GM12878 (cell line): ENCODE data around the gene CMC1. TPM values are rescaled to one million over a fixed set of nuclear protein-coding genes. Genes with fewer than 3 reads are reported as not detected.

Source experiments
- ATAC-seq: fragments of 200-7000 bp; cut with Tn5 transposase; 3 replicates; pipeline ENCODE4 v1.9.1; 2020; ENCODE audit warnings: mild to moderate bottlenecking, moderate library complexity
- BruUV-seq: library from RNA; stranded (reverse); fragments of 400-500 nt; replicated peaks from 2 replicates; lab custom pipeline; 2021; lab: Mats Ljungman, UMichigan
- CTCF ChIA-PET: fragments of 300-600 bp; sonication (Branson Sonifier 250); formaldehyde crosslinking; extraction: SDS; loops from one replicate; lab custom pipeline; 2021; ENCODE audit warnings: inconsistent platforms; lab: Yijun Ruan, JAX
- POLR2A ChIA-PET: fragments of 350-600 bp; formaldehyde crosslinking; extraction: SDS; loops from one replicate; lab custom pipeline; 2021; ENCODE audit warnings: inconsistent platforms; lab: Charles Lee
- RAD21 ChIA-PET: fragments of 300-600 bp; sonication (Branson Sonifier 250); formaldehyde crosslinking; loops from one replicate; lab custom pipeline; 2023; ENCODE audit warnings: antibody characterized with exemption; ENCODE audit not compliant: unreplicated experiment; lab: Charles Lee
- SMC1A ChIA-PET: fragments of 300-600 bp; sonication (Branson Sonifier 250); formaldehyde crosslinking; loops from one replicate; lab custom pipeline; 2023; ENCODE audit not compliant: unreplicated experiment, uncharacterized antibody; lab: Charles Lee
- DNase-seq: peaks from one replicate; pipeline ENCODE4 v3.0.0-alpha.2; 2011; ENCODE audit warnings: low read depth, low spot score
- FAIRE-seq: peaks from 3 replicates; lab custom pipeline; 2011; peaks lifted over from hg19 to GRCh38; lab: Jason Lieb, UNC
- H2AFZ ChIP-seq: 2 replicates; pipeline ENCODE4 v1.6.0; 2011; ENCODE audit warnings: low read depth, low read length, control low read depth; ENCODE audit not compliant: control insufficient read depth
- H3K27ac ChIP-seq: 2 replicates; pipeline ENCODE4 v1.5.1; 2011; ENCODE audit warnings: control low read depth; ENCODE audit not compliant: control insufficient read depth, insufficient read depth
- H3K27me3 ChIP-seq, 2 experiments: replicated peaks in 1 of 2; 2 replicates each; pipeline versions ENCODE4 v1.6.0 to v1.6.1; 2011; ENCODE audit warnings: low read length in 1 of 2; ENCODE audit not compliant: control insufficient read depth in 2 of 2, insufficient read depth in 2 of 2
- H3K36me3 ChIP-seq, 2 experiments: 2 replicates each; pipeline ENCODE4 v1.5.1; 2011; ENCODE audit warnings: low read length in 1 of 2; ENCODE audit not compliant: control insufficient read depth in 2 of 2, insufficient read depth in 2 of 2
- H3K4me1 ChIP-seq: 2 replicates; pipeline ENCODE4 v1.6.1; 2011; ENCODE audit warnings: mild to moderate bottlenecking, low read length, moderate library complexity, mixed read lengths; ENCODE audit not compliant: control insufficient read depth, insufficient read depth
- H3K4me2 ChIP-seq: 2 replicates; pipeline ENCODE4 v1.6.0; 2011; ENCODE audit warnings: control low read depth; ENCODE audit not compliant: control insufficient read depth, insufficient read depth
- H3K4me3 ChIP-seq: fragments of 200-600 bp; sonication (generic); 2 replicates; pipeline ENCODE4 v1.5.1; 2016
- H3K79me2 ChIP-seq: 2 replicates; pipeline ENCODE4 v1.6.0; 2011; ENCODE audit warnings: low read length; ENCODE audit not compliant: control insufficient read depth, insufficient read depth
- H3K9ac ChIP-seq: 2 replicates; pipeline ENCODE4 v1.8.0; 2011; ENCODE audit warnings: low read length, control low read depth, mixed read lengths; ENCODE audit not compliant: control insufficient read depth, insufficient read depth
- H3K9me3 ChIP-seq: replicated peaks from 3 replicates; pipeline ENCODE4 v1.5.1; 2011; ENCODE audit warnings: mild to moderate bottlenecking, low read length; ENCODE audit not compliant: control insufficient read depth, insufficient read depth
- H4K20me1 ChIP-seq: 2 replicates; pipeline ENCODE4 v1.6.0; 2011; ENCODE audit not compliant: control insufficient read depth, insufficient read depth
- CBX5 ChIP-seq: sonication (generic); IDR thresholded peaks from 2 replicates; pipeline ENCODE4 v1.6.1; 2016; ENCODE audit warnings: low read depth, moderate library complexity, mild to moderate bottlenecking, inconsistent platforms
- IKZF2 ChIP-seq, 2 experiments: fragments of 450-650 bp; IDR thresholded peaks; 2 replicates each; pipeline ENCODE4 v1.6.1; 2017; ENCODE audit warnings: mild to moderate bottlenecking in 2 of 2, moderate library complexity in 2 of 2
- NFYA ChIP-seq: IDR thresholded peaks from 2 replicates; pipeline ENCODE4 v1.6.1; 2011; ENCODE audit warnings: low read depth, mild to moderate bottlenecking, low read length, improper control_type of control experiment, borderline replicate concordance
- NRF1 ChIP-seq: conservative IDR thresholded peaks from 2 replicates; pipeline ENCODE4 v1.6.1; 2011; ENCODE audit warnings: mild to moderate bottlenecking, low read depth, low read length, improper control_type of control experiment
- RAD21 ChIP-seq: IDR thresholded peaks from 2 replicates; pipeline ENCODE4 v1.6.1; 2011; ENCODE audit warnings: mild to moderate bottlenecking, low read depth, low read length, moderate library complexity; ENCODE audit not compliant: insufficient read depth
- RBBP5 ChIP-seq: fragments of 200-600 bp; sonication (generic); conservative IDR thresholded peaks from 2 replicates; pipeline ENCODE4 v1.6.1; 2016
- SMC3 ChIP-seq: IDR thresholded peaks from 2 replicates; pipeline ENCODE4 v1.6.1; 2011; ENCODE audit warnings: low read length, improper control_type of control experiment, borderline replicate concordance
- WRNIP1 ChIP-seq: IDR thresholded peaks from 2 replicates; pipeline ENCODE4 v1.6.1; 2011; ENCODE audit warnings: low read depth, low read length, improper control_type of control experiment, borderline replicate concordance
- ZNF622 ChIP-seq: fragments of 450-650 bp; IDR thresholded peaks from 2 replicates; pipeline ENCODE4 v1.6.1; 2017; ENCODE audit warnings: mild to moderate bottlenecking, inconsistent platforms
- WGBS: methylation state at CpG from one replicate; pipeline ENCODE4 v1.1.6; 2016; ENCODE audit warnings: low lambda C conversion rate; ENCODE audit not compliant: insufficient replicate concordance, insufficient coverage; ENCODE audit errors: missing lambda C conversion rate; 5-methylcytosine and 5-hydroxymethylcytosine counted together
- in situ Hi-C: fragments of 300-500 bp; cut with MboI; formaldehyde crosslinking; loops from 9 replicates; pipeline ENCODE4 v1.14.3; 2018; ENCODE audit warnings: mixed read lengths
- intact Hi-C: fragments of 100-400 bp; cut with micrococcal nuclease; formaldehyde crosslinking; loops from one replicate; pipeline ENCODE4 v1.14.2; 2022; ENCODE audit not compliant: unreplicated experiment
- polyA plus RNA-seq, 11 experiments: library from polyadenylated mRNA; depleted of rRNA in 4 of 11; unstranded in 6 of 11; stranded (reverse) in 5 of 11; fragments of >200 nt; fragmentation: Nextera tagmentation in 4 of 11; fragmentation: Illumina TruSeq in 1 of 11; extraction: Ambion mirVana in 4 of 11; extraction: Trizol in 1 of 11; gene quantifications; 1 replicate in 1 of 11; 2 replicates in 10 of 11; pipeline versions ENCODE4 v1.2.1 to v1.2.3, GENCODE V29; 2011 to 2016; ENCODE audit warnings: inconsistent platforms in 2 of 11, missing spikeins in 2 of 11, low read depth in 1 of 11
- total RNA-seq, 4 experiments: library from RNA; depleted of rRNA in 3 of 4; stranded (reverse); fragments of >200 nt in 3 of 4; fragmentation: Illumina TruSeq in 1 of 4; extraction: Trizol in 1 of 4; gene quantifications; 2 replicates each; pipeline versions ENCODE4 v1.2.1 to v1.2.3, GENCODE V29; 2013 to 2021
- TF ChIP-seq, protein P1 (sequence below): fragments of 450-650 bp; conservative IDR thresholded peaks from 2 replicates; pipeline ENCODE4 v1.6.1; 2017; ENCODE audit warnings: mild to moderate bottlenecking, moderate library complexity

CMC1 gene
- total and polyA plus RNA-seq, 10 of the 15 experiments (the other 5 are each of a cell fraction or from before 2014, with no cell fraction given), result 12.3 to 118 (median 29.3) TPM

DNA sequence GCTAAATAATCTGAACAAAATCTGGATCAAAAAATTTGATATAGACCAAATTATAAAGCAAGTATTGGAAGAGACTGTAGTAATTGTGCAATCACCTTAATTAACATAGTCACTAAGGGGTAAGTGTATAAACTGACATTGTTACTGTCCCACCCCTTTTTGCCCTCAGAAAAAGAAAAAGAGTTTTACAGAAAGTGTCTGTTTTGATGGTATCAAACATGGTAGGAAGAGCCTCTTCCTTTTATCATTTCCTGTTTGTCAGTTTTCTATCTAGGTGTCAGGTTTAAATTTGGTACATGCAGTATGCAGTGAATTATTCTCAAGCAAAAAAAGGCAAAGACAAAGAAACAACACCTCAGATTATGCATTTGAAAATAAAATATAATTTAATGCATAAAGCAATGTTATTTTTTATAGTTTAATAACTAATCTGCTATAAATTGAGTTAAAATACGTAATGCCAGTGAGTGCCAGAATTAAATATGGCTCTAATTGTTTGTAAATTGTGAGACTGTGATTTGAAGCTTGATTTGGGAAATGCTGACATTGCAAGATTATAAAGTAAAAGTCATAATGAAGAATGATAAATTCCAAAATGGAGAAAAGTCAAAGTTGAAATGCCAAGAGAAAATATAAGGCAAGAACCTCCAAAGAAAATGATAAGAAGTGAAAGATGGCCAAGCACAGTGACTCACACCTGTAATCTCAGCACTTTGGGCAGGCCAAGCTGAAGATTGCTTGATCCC lies 30.3 kb upstream of the CMC1 start:
- H3K9me3 ChIP-seq, result peaks cover 2% of the 10 kb centered on the region; the same call in 1 of the 3 replicates
- ATAC-seq (no peak), DNase-seq (no peak)
- TF ChIP-seq, protein P1, sequence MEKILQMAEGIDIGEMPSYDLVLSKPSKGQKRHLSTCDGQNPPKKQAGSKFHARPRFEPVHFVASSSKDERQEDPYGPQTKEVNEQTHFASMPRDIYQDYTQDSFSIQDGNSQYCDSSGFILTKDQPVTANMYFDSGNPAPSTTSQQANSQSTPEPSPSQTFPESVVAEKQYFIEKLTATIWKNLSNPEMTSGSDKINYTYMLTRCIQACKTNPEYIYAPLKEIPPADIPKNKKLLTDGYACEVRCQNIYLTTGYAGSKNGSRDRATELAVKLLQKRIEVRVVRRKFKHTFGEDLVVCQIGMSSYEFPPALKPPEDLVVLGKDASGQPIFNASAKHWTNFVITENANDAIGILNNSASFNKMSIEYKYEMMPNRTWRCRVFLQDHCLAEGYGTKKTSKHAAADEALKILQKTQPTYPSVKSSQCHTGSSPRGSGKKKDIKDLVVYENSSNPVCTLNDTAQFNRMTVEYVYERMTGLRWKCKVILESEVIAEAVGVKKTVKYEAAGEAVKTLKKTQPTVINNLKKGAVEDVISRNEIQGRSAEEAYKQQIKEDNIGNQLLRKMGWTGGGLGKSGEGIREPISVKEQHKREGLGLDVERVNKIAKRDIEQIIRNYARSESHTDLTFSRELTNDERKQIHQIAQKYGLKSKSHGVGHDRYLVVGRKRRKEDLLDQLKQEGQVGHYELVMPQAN, result no peak
- TF ChIP-seq NFYA, result no peak
- TF ChIP-seq NRF1, result no peak
- TF ChIP-seq CBX5, result no peak
- TF ChIP-seq ZNF622, result no peak
- no peak for TF ChIP-seq RAD21
- no peak for TF ChIP-seq IKZF2 (IDR thresholded peaks at IDR 0.05)
- TF ChIP-seq WRNIP1, result no peak
- TF ChIP-seq SMC3, result no peak
- no peak for TF ChIP-seq RBBP5
- TF ChIP-seq, all 136 proteins: peak for 0
- FAIRE-seq, result no peak
- BruUV-seq, result no TSS peak
- Histone ChIP-seq H3K4me3 (no peak overlapping the region), H3K27me3 (no peaks in the 10 kb centered on the region), H3K9ac (no peak overlapping the region), H3K4me1 (no peaks in the 10 kb centered on the region), H3K79me2 (no peaks in the 10 kb centered on the region), H3K4me2 (no peak overlapping the region), H4K20me1 (no peaks in the 10 kb centered on the region), H3K36me3 (no peaks in the 10 kb centered on the region), H2AFZ (no peak overlapping the region), H3K27ac (no peak overlapping the region)
- ChIA-PET RAD21 (interaction anchor here (0.8 to 1.0 kb wide), 3 partner anchors 29 to 117 kb away, joined by 3 to 4 read pairs (median 4); no protein-coding TSS in a partner anchor), CTCF (interaction anchor here (0.7 kb wide), 1 partner anchor 193 kb away, joined by 3 read pairs; no protein-coding TSS in a partner anchor), POLR2A (no interaction called here), SMC1A (interaction anchor here (0.7 to 3.4 kb wide), 5 partner anchors 30 to 128 kb away, joined by 3 to 8 read pairs (median 4); no protein-coding TSS in a partner anchor)
- in situ Hi-C loops (no loop called here), intact Hi-C loops (no loop called here)
- WGBS, result 45% methylated on average over 1 of the region's 1 CpG
